GM12892 (cell line): ENCODE measurements around the gene RAB36.

ENCODE experiments used
- POLR2A ChIP-seq: IDR thresholded peaks from 2 replicates; pipeline ENCODE4 v1.6.1; 2011; ENCODE audit warnings: low read depth, low read length, control low read depth
- POLR2AphosphoS5 ChIP-seq: IDR thresholded peaks from 2 replicates; pipeline ENCODE4 v1.6.1; 2011; ENCODE audit warnings: low read depth, low read length, control low read depth
- TAF1 ChIP-seq: IDR thresholded peaks from 2 replicates; pipeline ENCODE4 v1.6.1; 2011; ENCODE audit warnings: low read depth, mild to moderate bottlenecking, control low read depth, low read length, borderline replicate concordance

GRCh38 chr22:23158516-23159290 lies 13.4 kb downstream of the RAB36 start:
- TF ChIP-seq POLR2AphosphoS5 (no peak), POLR2A (no peak), TAF1 (no peak)
